ENCODE measurements around the gene FHAD1.
"Not testable (repeated sequence)": the region's sequence is repeated elsewhere in the genome, so short reads cannot be mapped to it uniquely, and the experiment has no call there.

FHAD1 gene

GRCh38 chr1:15414445-15414983, 167.5 kb downstream of the FHAD1 start:
- DNase-seq (ENCODE audit: low read depth, low spot score), result no peak

GRCh38 chr1:15417059-15417934, 170.3 kb downstream of the FHAD1 start:
- no peak for DNase-seq (ENCODE audit: low read depth, low spot score)

DNA sequence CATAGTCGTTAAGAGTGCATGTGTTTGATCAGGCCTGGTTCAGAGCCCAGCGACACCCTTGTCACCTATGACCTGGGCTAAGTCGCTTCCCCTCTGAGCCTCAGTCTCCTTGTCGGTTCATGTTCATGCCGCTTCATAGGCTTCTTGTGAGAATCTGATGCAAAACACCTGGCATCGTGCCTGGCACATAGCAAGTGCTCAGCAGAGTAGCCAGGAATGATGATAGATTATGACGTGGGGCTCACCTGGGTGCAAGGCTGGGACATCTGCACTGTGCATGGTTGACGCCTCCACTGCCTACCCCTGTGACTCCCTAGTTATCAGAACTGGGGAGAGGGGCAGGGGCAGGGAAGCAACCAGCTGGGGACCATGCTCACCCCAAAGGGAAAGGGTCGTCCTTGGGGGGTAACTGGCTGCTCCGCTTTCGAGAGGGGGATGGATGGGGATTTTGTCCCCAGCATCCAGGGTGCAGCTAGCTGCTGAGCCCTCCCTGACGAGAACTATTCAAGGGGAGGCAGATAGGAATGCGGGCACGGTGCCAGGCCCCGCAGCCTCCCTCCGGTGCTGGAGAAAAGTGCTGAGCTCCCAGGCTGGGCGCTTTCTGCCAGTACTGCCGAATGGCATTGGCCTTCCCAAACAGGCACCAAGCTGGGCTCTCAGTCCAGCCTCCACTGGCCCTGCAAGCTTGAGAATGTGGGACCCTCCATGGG, 171.9 kb downstream of the FHAD1 start:
- DNase-seq (ENCODE audit: low read depth, low spot score), result no peak

- no peak for DNase-seq (ENCODE audit: low read depth, low spot score)
These were observed 173.9 kb downstream of the FHAD1 start for GRCh38 chr1:15420853-15421465.

DNA sequence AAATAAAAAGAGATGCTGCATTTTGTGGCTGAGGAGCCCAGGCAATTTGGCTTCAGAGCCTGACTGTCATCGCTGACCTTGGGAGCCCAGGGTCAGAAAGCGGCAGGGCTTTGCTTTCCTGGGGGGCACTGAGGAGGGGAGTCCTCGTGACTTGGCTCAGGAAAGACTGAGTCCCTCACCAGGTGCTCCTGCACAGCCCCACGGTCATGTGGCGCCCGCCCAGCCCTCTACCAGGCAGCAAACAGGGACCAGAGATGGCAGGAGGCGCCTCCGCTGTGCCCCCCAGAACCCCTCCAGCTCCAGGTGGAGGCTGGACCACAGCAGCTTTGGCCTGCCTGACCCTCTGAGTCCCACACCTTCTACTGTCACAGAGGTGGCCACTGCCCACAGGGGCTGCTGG, 175.8 kb downstream of the FHAD1 start:
- no peak for DNase-seq (ENCODE audit: low read depth, low spot score)

- no peak for DNase-seq (ENCODE audit: low read depth, low spot score)
These were observed 176.5 kb downstream of the FHAD1 start for GRCh38 chr1:15423355-15424077.

GRCh38 chr1:15424146-15424667, 177.2 kb downstream of the FHAD1 start:
- DNase-seq (ENCODE audit: low read depth, low spot score), result no peak

DNA sequence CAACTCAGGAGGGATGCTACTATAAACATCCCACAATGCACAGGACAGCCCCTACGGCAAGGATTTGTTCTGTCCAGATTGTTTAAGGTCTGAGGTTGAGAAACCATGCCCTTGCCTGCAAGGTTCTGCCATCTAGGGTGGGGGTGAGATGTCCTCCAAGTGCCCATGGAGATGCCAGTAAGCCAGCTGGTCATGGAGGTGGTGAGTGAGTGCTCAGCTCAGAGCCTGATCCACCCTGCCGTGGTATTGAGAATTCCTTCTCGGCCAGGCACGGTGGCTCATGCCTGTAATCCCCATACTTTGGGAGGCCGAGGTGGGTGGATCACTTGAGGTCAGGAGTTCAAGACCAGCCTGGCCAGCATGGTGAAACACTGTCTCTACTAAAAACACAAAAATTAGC, 178.0 kb downstream of the FHAD1 start:
- DNase-seq (ENCODE audit: low read depth, low spot score), result no peak

DNA sequence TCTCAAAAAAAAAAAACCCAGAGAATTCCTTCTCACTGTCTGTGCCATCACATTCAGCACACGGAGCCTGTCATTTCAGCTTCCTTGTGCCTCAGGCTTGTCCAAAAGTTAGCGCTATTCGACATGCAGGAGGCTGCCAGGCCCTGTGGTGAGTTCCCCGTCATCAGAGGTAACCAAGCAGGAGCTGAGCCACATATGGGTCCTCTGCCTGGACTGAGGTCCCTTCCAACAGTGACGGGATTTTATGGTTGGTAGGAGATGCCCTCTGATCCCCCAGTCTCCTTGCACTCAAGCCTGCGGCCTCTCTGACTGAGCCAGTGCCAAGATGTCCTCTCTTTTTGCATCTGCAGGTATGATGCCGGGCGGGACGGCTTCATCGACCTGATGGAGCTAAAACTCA, 178.5 kb downstream of the FHAD1 start:
- DNase-seq (ENCODE audit: low read depth, low spot score), result no peak

- no peak for DNase-seq (ENCODE audit: low read depth, low spot score)
These were observed 178.9 kb downstream of the FHAD1 start for GRCh38 chr1:15425958-15426357.

- DNase-seq (ENCODE audit: low read depth, low spot score), result peak; percentile 57
These were observed 179.7 kb downstream of the FHAD1 start for GRCh38 chr1:15426492-15427279.

DNA sequence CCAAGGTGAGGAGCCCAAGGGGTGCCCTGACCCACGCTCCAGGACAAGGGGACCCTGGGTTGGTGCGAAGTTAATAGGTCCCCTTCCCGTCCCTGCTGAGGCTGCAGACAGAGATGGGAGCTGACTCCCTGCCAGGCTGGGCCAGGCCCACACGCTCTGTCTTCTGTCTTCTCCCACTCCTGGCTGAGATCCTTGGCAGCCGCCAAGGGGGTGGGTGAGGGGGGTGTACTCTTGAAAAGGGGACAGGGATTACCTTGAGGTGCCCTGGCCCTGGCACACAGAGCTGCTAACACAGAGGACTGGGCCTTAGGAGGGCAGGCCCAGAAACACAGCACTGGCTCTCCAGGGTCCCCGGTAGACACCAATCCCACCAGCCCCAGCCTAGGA, 180.2 kb downstream of the FHAD1 start:
- no peak for DNase-seq (ENCODE audit: low read depth, low spot score)

DNA sequence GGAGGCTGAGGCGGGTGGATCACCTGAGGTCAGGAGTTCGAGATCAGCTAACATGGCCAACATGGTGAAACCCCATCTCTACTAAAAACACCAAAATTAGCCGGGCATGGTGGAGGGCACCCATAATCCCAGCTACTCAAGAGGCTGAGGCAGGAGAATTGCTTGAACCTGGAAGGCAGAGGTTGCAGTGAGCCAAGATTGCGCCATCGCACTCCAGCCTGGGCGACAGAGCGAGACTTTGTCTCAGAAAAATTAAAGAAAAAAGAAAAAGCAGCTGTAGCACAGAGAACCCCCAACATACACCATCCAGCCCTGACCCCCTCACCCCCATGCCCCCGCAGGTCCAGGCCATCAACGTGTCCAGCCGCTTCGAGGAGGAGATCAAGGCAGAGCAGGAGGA, 181.2 kb downstream of the FHAD1 start:
- DNase-seq (ENCODE audit: low read depth, low spot score), result not testable (repeated sequence)

DNA sequence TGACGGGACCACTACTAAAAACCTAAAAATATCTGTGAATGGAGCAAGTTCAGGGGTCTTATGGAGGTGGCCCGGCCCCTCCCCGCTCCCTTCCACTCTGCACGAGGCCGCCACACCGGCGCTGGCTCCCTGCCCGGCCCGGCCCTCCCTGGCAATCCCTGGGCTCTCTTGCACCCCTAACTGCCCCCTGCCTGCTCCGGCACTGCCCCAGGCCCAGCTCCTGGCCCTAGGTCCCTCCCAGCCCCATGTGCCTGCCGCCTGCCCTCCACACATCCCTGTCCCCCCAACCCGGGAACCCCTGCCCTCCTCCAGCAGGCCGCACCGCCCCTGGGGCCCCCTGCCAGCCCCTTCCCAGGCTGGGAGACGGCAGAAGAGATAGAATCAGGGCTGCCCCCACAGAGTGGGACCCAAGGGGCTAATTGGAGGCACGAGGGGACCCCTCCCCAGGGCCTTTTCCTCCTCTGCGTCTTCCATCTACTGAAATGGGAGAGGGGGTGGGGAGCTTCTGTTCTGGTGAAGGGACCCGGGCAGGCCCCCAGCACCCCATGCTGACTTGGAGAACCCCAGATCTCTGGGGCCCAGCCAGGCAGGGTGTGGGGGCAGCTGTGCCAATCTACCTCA, 181.9 kb downstream of the FHAD1 start:
- no peak for DNase-seq (ENCODE audit: low read depth, low spot score)

DNA sequence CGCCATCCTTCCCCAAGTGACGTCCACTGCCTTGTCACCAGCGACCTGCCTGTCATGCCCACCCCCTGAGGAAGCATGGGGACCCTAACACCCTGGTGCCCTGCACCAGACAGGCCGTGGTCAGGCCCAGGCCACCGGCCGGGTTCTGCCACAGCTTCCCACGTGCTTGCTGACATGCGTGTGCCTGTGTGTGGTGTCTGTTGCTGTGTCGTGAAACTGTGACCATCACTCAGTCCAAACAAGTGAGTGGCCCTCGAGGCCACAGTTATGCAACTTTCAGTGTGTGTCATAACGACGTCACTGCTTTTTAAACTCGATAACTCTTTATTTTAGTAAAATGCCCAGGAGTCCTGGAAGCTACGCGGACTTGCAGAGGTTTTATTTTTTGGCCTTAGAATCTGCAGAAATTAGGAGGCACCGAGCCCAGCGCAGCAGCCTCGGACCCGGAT, 182.7 kb downstream of the FHAD1 start:
- no peak for DNase-seq (ENCODE audit: low read depth, low spot score)

GRCh38 chr1:15430787-15431570, 184.0 kb downstream of the FHAD1 start:
- DNase-seq (ENCODE audit: low read depth, low spot score), result peak; percentile 93

- DNase-seq (ENCODE audit: low read depth, low spot score), result no peak
These were observed 184.5 kb downstream of the FHAD1 start for GRCh38 chr1:15431571-15431948.

DNA sequence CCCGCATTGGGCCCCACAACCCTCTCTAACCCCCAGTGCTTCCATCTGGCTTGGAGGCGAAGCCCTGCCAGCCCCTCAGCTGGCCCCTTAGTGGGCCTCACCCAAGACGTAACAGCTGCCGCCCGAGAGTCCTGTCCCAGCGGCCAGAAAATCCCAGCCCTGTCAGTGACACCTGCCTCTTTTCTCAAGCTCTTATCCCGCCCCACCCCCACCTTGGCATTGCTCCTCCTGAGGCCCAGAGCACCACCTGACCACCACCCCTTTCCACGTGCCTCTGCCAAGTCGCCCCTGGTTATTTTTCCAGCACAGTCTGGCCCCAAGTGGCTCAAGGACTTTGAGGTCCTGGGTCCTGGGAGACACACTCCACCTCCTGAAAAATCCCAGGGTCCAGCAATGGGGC, 185.3 kb downstream of the FHAD1 start:
- DNase-seq (ENCODE audit: low read depth, low spot score), result no peak

GRCh38 chr1:15433471-15433870, 186.4 kb downstream of the FHAD1 start:
- DNase-seq (ENCODE audit: low read depth, low spot score), result no peak

Data from ELF-1 (cell line).